ENCODE results near the gene GOLPH3L.
A peak's percentile ranks its signal among the peaks of the same experiment; 100 is the strongest.

The GOLPH3L gene

DNA sequence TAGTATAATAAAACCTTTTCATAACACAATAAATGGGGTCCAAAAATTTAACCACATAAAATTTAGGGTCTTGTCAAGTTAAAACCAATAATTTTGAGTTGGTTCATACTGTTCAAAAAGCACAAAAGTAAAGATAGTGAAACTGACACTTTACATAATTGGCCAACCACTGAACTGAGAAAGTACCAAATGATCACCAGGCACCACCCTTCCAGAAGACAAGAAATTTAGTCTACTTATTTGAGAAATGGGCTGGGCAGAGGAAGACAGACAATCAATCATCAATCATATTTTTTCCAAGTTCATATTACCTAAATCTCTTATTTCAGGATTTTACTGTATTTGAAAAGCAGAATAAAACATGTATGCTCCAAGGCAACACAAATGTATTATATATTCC is 6.5 kb upstream of the GOLPH3L start:
- no peak overlapping the region for H3K27ac ChIP-seq
- H3K9me3 ChIP-seq (replicated peaks in 1 of 11), result no peaks in the 10 kb centered on the region
- H3K4me1 ChIP-seq, result no peaks in the 10 kb centered on the region
- no peak overlapping the region for H3K4me3 ChIP-seq
- H3K36me3 ChIP-seq, result no peaks in the 10 kb centered on the region
- H3K9ac ChIP-seq, result no peak overlapping the region
- no peak overlapping the region for H3K4me2 ChIP-seq
- TF ChIP-seq Cebpa-rat (IDR thresholded peaks at IDR 0.05), result no peak
- no peaks in the 10 kb centered on the region for H3K27me3 ChIP-seq
- H4K20me1 ChIP-seq, result no peaks in the 10 kb centered on the region

DNA sequence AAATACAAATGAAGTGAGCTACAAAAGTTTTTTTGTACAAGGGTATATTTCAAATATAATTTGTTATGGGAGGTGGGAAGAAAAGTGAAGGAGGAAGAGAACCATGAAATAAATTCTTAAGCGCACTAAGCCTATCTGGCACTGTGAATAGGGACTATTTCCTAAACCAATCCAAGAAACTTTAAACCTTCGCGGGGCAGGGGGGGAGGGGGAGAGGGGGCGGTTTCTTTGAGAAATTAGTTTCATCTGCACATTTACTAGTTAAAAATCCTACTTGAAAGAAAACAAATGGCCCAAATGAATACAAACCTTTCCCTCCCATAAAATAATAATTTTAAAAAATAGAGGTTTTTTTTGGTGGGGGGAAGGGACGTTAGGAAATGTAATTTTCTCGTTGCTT is 364 bp downstream of the GOLPH3L start:
- peak overlapping the region; percentile 67 to 90 (median 80) for H3K4me3 ChIP-seq
- peak overlapping the region; percentile 68 to 83 (median 75) for H3K9ac ChIP-seq
- peak overlapping the region in 10 of 11 experiments; percentile 42 to 84 (median 60); a peak in 16 of 22 replicates for H3K27ac ChIP-seq
- no peak for TF ChIP-seq Cebpa-rat (IDR thresholded peaks at IDR 0.05)
- no peaks in the 10 kb centered on the region for H4K20me1 ChIP-seq
- peak overlapping the region; percentile 68 to 82 (median 79) for H3K4me2 ChIP-seq
- peaks cover 28 to 40% (median 31%) of the 10 kb centered on the region in 11 experiments for H3K36me3 ChIP-seq
- H3K27me3 ChIP-seq, result no peaks in the 10 kb centered on the region
- peaks cover 6 to 20% (median 13%) of the 10 kb centered on the region in 10 experiments; a peak in 18 of 20 replicates for H3K4me1 ChIP-seq
- no peaks in the 10 kb centered on the region for H3K9me3 ChIP-seq (replicated peaks in 1 of 11)

DNA sequence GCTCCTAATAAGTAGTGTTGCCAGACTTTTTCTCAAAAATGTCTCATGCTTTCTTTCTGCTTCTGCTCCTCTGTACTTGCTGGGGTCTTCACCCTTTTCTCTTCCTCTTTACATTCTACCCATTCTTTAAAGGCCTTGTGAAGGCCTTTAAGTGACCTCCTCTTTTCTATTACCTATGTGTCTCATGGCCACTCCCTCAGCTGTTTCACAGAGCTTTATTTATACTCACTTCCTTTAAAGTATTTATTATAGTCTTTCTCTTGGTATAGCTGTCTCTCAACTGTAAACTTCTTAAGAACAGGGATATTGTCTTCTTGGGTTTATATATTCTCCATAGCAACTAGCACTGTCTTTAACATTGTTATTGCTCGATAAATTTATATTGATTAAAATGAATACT is 792 bp downstream of the GOLPH3L start:
- Histone ChIP-seq H3K27me3 (no peaks in the 10 kb centered on the region), H3K9me3 (replicated peaks in 1 of 11) (no peaks in the 10 kb centered on the region), H3K4me3 (peak overlapping the region; percentile 67 to 90 (median 80)), H4K20me1 (no peaks in the 10 kb centered on the region), H3K9ac (peak overlapping the region in 8 of 11 experiments; percentile 2 to 83 (median 28); a peak in 10 of 22 replicates), H3K36me3 (peaks cover 31 to 42% (median 33%) of the 10 kb centered on the region in 11 experiments), H3K27ac (peak overlapping the region in 1 of 11 experiments; percentile 84; a peak in 1 of 22 replicates), H3K4me1 (peaks cover 6 to 20% (median 13%) of the 10 kb centered on the region in 10 experiments; a peak in 18 of 20 replicates), H3K4me2 (peak overlapping the region; percentile 68 to 82 (median 78))
- TF ChIP-seq Cebpa-rat (IDR thresholded peaks at IDR 0.05), result no peak

DNA sequence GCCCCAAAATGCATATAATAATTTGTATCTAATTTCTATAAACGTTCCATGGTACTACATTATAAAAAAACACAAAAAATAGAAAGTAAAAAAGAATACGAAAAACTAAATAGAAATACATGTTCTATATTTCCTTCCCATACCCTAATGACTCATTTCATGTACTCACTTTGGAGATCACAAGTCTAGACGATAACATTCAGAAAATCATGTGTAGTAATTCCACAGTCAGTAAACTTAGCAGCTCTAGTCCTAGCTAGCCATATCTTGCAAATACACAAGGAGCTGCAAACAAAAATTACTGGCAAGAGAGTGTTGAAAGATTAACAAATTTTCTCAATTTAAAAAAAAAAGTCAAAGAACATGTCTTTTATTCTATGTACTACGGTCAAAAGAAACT is 1.4 kb downstream of the GOLPH3L start:
- Histone ChIP-seq H3K36me3 (peaks cover 34 to 48% (median 39%) of the 10 kb centered on the region in 11 experiments), H4K20me1 (no peaks in the 10 kb centered on the region), H3K9ac (no peak overlapping the region), H3K4me3 (no peak overlapping the region), H3K27ac (no peak overlapping the region), H3K9me3 (replicated peaks in 1 of 11) (no peaks in the 10 kb centered on the region), H3K4me2 (peak overlapping the region in 8 of 11 experiments; percentile 68 to 82 (median 78); a peak in 12 of 22 replicates), H3K27me3 (no peaks in the 10 kb centered on the region), H3K4me1 (peaks cover 6 to 20% (median 13%) of the 10 kb centered on the region in 10 experiments; a peak in 18 of 20 replicates)
- no peak for TF ChIP-seq Cebpa-rat (IDR thresholded peaks at IDR 0.05)

DNA sequence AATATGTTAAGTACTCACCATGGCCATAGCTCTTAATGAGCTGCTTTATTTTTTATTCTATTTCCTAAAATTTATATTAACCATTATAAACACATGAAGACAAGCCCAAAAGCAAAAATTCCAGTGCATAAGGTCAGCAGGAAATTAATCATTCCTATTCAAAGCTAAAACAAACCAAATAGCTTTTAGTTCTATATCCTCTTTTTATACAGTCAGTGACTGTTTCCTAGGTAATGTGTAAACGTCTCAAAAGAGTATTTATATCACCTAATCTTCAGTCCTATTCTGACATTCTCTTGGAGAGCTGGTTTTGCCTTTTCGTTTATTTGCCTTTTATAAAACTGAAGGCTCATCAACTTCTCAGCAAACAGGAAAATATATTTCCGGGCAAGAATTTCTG is 4.2 kb downstream of the GOLPH3L start:
- H3K36me3 ChIP-seq, result peaks cover 49 to 77% (median 62%) of the 10 kb centered on the region in 11 experiments
- no peaks in the 10 kb centered on the region for H4K20me1 ChIP-seq
- no peak overlapping the region for H3K4me2 ChIP-seq
- no peak overlapping the region for H3K9ac ChIP-seq
- no peaks in the 10 kb centered on the region for H3K9me3 ChIP-seq (replicated peaks in 1 of 11)
- H3K4me1 ChIP-seq, result peaks cover 6 to 18% (median 11%) of the 10 kb centered on the region in 10 experiments; a peak in 18 of 20 replicates
- TF ChIP-seq Cebpa-rat (IDR thresholded peaks at IDR 0.05), result no peak
- no peaks in the 10 kb centered on the region for H3K27me3 ChIP-seq
- H3K4me3 ChIP-seq, result no peak overlapping the region
- no peak overlapping the region; a peak in 1 of 22 replicates for H3K27ac ChIP-seq

DNA sequence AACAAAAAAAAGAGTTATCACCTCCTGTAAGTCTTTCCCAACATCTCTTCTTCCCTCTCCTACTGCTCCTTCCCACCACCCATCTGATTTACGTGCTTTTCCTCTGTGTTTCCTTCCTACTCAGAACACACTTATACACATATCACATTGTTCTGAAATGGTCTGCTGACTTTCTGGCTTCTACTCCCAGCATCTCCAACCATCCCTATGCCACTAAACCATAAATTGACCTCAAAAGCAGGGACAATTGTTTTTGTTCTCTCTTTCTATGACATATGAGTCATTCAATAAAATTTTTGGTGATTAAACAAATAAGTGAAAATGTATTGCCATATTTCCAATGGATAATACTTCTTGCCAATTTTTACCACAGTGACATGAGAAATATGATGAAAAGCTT is 8.2 kb downstream of the GOLPH3L start:
- Histone ChIP-seq H3K9me3 (replicated peaks in 1 of 11) (no peaks in the 10 kb centered on the region), H3K4me1 (no peaks in the 10 kb centered on the region), H3K36me3 (peaks cover 50 to 89% (median 68%) of the 10 kb centered on the region in 11 experiments), H4K20me1 (no peaks in the 10 kb centered on the region), H3K27me3 (no peaks in the 10 kb centered on the region), H3K27ac (no peak overlapping the region), H3K9ac (no peak overlapping the region), H3K4me2 (no peak overlapping the region), H3K4me3 (no peak overlapping the region)
- TF ChIP-seq Cebpa-rat (IDR thresholded peaks at IDR 0.05), result no peak

DNA sequence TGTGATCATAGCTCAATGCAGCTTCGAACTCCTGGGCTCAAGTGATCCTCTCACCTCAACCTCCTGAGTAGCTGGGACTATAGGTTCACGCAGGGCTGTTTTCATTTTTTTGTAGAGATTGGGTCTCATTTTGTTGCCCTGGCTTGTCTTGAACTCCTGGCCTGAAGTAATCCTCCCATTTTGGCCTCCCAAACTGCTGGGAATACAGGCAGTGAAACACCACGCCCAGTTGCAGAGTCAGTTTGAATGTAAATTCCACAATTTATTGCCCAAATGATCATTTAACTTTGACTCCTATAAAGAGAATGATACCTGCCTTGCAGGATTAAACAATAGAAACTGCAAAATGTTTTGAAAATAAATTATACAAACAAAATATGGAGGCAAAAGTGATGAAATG is 10.7 kb downstream of the GOLPH3L start:
- H4K20me1 ChIP-seq, result no peaks in the 10 kb centered on the region
- H3K4me3 ChIP-seq, result no peak overlapping the region
- no peak overlapping the region for H3K27ac ChIP-seq
- peaks cover 41 to 83% (median 65%) of the 10 kb centered on the region in 11 experiments for H3K36me3 ChIP-seq
- H3K9ac ChIP-seq, result no peak overlapping the region
- no peaks in the 10 kb centered on the region for H3K27me3 ChIP-seq
- H3K4me1 ChIP-seq, result no peaks in the 10 kb centered on the region
- no peak overlapping the region for H3K4me2 ChIP-seq
- no peaks in the 10 kb centered on the region for H3K9me3 ChIP-seq (replicated peaks in 1 of 11)
- no peak for TF ChIP-seq Cebpa-rat (IDR thresholded peaks at IDR 0.05)

DNA sequence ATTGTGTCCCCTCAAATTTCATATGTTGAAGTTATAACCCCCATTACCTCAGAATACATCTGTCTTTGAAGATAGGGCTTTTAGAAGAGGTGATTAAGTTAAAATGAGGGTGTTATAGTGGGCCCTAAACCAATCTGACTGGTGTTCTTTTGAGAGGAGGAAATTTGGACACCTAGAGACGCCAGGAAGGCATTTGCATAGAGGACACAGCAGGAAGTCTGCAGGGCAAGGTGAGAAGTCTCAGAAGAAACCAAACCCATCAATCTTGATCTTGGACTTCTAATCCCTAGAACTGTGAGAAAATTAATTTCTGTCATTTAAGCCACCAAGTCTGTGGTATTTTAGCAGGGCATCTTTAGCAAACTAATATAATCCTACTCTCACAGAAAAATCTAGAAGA is 13.0 kb downstream of the GOLPH3L start:
- Histone ChIP-seq H3K4me1 (no peaks in the 10 kb centered on the region), H3K4me3 (no peak overlapping the region), H3K9me3 (replicated peaks in 1 of 11) (no peaks in the 10 kb centered on the region), H3K36me3 (peaks cover 35 to 74% (median 55%) of the 10 kb centered on the region in 11 experiments), H3K27ac (no peak overlapping the region), H3K4me2 (no peak overlapping the region), H3K9ac (no peak overlapping the region), H3K27me3 (no peaks in the 10 kb centered on the region), H4K20me1 (no peaks in the 10 kb centered on the region)
- TF ChIP-seq Cebpa-rat (IDR thresholded peaks at IDR 0.05), result no peak

DNA sequence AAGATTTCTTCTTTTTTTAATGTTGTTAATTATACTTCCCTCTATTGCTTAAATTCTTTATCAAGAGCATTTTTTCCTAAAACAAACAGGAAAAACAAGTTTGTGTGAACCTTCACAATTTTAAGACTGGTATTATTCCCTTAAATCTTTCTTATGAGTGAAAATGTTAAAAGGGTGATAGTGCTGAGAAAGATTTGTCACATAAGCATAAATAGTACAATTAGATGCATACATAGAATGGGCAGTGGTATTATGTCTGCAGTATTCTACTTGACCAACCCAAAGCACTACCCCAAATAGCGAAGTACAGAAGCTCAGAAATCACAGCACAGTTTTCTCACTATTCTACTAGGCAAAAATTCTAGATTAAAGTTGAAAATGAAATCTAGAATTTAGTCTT is 18.0 kb downstream of the GOLPH3L start:
- Histone ChIP-seq H3K4me1 (no peaks in the 10 kb centered on the region), H3K4me3 (no peak overlapping the region), H3K9ac (no peak overlapping the region), H3K27ac (no peak overlapping the region), H4K20me1 (no peaks in the 10 kb centered on the region; a peak in 1 of 22 replicates), H3K36me3 (peaks cover 28 to 70% (median 42%) of the 10 kb centered on the region in 11 experiments), H3K9me3 (replicated peaks in 1 of 11) (no peaks in the 10 kb centered on the region), H3K4me2 (no peak overlapping the region), H3K27me3 (no peaks in the 10 kb centered on the region)
- no peak for TF ChIP-seq Cebpa-rat (IDR thresholded peaks at IDR 0.05)

DNA sequence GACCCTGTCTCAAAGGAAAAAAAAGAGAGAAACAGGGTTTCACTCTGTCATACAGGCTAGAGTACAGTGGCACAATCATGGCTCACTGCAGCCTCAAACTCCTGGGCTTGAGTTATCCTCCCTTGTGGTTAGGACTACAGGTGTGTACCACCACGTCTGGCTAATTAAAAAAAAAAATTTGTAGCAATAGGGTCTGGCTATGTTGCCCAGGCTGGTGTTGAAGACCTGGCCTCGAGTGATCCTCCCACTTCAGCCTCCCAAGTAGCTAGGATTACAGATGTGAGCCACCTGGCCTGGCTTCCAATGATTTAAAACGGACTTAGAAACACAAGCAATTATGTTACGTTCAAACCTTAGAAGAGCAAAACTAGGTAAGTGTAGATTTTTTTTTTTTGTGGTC is 22.1 kb downstream of the GOLPH3L start:
- Histone ChIP-seq H3K27me3 (no peaks in the 10 kb centered on the region), H4K20me1 (no peaks in the 10 kb centered on the region; a peak in 1 of 22 replicates), H3K9ac (no peak overlapping the region), H3K4me3 (no peak overlapping the region), H3K9me3 (replicated peaks in 1 of 11) (no peaks in the 10 kb centered on the region), H3K4me1 (no peaks in the 10 kb centered on the region), H3K36me3 (peaks cover 9 to 56% (median 29%) of the 10 kb centered on the region in 11 experiments; a peak in 20 of 22 replicates), H3K27ac (no peak overlapping the region), H3K4me2 (no peak overlapping the region)
- no peak for TF ChIP-seq Cebpa-rat (IDR thresholded peaks at IDR 0.05)

Data from BLaER1 treated with 17β-estradiol and CSF1 and Interleukin-3, amounts not matched to agents 10 nM and 100 nM (cell line).